SW 1271 (cell line): Measurements from ENCODE around the gene SEC14L1.

ENCODE experiments used
- DNase-seq, 2 experiments: peaks; one replicate each; lab custom pipeline; 2025; lab: John Stamatoyannopoulos, UW

SEC14L1 gene

GRCh38 chr17:77264617-77265230 lies 124.0 kb downstream of the SEC14L1 start:
- no peak for DNase-seq

DNA sequence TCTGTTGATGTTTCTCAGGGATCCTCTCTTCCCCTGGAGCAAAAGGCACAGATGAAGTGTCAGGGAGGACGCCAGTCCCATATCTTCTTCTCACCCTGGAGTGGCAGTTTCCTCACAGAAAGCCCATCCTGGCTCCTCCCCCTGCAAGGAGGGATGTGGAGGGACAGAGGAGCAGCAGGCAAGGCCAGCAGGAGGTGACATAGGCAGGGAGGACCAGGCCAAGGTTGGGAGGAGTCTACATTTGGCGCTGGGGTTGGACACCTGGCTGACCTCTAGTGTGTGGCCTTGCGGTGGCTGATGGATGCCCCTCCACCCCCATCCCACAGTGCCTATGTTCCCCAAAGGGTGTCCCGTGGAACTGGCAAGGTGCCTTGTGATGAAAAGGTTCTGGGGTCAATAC lies 125.4 kb downstream of the SEC14L1 start:
- DNase-seq = peak in 1 of 2 experiments; percentile 5
